T47D (cell line): Measurements from ENCODE around the gene PATJ.
"Not testable (repeated sequence)": the region's sequence is repeated elsewhere in the genome, so short reads cannot be mapped to it uniquely, and the experiment has no call there.

ENCODE experiments used
- DNase-seq, 2 experiments: peaks; one replicate each; pipeline versions ENCODE4 v3.0.0 to v3.0.0-alpha.2; 2011 to 2012; ENCODE audit warnings: low read depth in 1 of 2, low spot score in 1 of 2
- JUND ChIP-seq: IDR thresholded peaks from 2 replicates; pipeline ENCODE4 v1.6.1; 2012; ENCODE audit warnings: low read depth
- in situ Hi-C: cut with HindIII; loops from 2 replicates; pipeline ENCODE4 v1.10.0; 2016; ENCODE audit warnings: low sequenced_read_pairs, low pct_unique_long_range_greater_than_20kb

The PATJ gene

GRCh38 chr1:62113507-62113906 lies 371.2 kb downstream of the PATJ start:
- in situ Hi-C loops, result no loop called here
- no peak for TF ChIP-seq JUND
- no peak for DNase-seq

GRCh38 chr1:62117018-62117750 lies 374.9 kb downstream of the PATJ start:
- TF ChIP-seq JUND, result no peak
- in situ Hi-C loops, result no loop called here
- no peak for DNase-seq

- in situ Hi-C loops, result no loop called here
- DNase-seq, result no peak
- no peak for TF ChIP-seq JUND
Measured at GRCh38 chr1:62126579-62127290, 384.5 kb downstream of the PATJ start.

GRCh38 chr1:62128745-62129144 lies 386.5 kb downstream of the PATJ start:
- DNase-seq, result no peak
- in situ Hi-C loops, result no loop called here
- TF ChIP-seq JUND, result no peak

GRCh38 chr1:62131093-62131725 lies 388.9 kb downstream of the PATJ start:
- in situ Hi-C loops, result no loop called here
- TF ChIP-seq JUND, result no peak
- DNase-seq, result peak; percentile 54 to 64

GRCh38 chr1:62138029-62138428 lies 395.7 kb downstream of the PATJ start:
- no peak for TF ChIP-seq JUND
- in situ Hi-C loops, result no loop called here
- DNase-seq, result no peak

GRCh38 chr1:62139410-62139809 lies 397.1 kb downstream of the PATJ start:
- DNase-seq, result no peak
- in situ Hi-C loops, result no loop called here
- TF ChIP-seq JUND, result no peak

GRCh38 chr1:62140666-62141065 lies 398.4 kb downstream of the PATJ start:
- in situ Hi-C loops, result no loop called here
- no peak for TF ChIP-seq JUND
- no peak for DNase-seq

GRCh38 chr1:62142496-62142895 lies 400.2 kb downstream of the PATJ start:
- DNase-seq, result no peak
- in situ Hi-C loops, result no loop called here
- no peak for TF ChIP-seq JUND

- in situ Hi-C loops, result no loop called here
- peak in 1 of 2 experiments; percentile 44 for DNase-seq
- no peak for TF ChIP-seq JUND
Measured at GRCh38 chr1:62144238-62144831, 402.1 kb downstream of the PATJ start.

GRCh38 chr1:62159940-62160348 lies 417.7 kb downstream of the PATJ start:
- TF ChIP-seq JUND, result no peak
- DNase-seq, result no peak
- in situ Hi-C loops, result no loop called here

- no peak for DNase-seq
- TF ChIP-seq JUND, result no peak
- in situ Hi-C loops, result no loop called here
Measured at GRCh38 chr1:62161711-62162110, 419.4 kb downstream of the PATJ start.

- in situ Hi-C loops, DNase-seq: not testable (repeated sequence)
Measured at GRCh38 chr1:62170380-62170779, 428.1 kb downstream of the PATJ start.
